HFFc6 (cell line): Measurements from ENCODE around the gene CCL8. TPM values are rescaled to one million over a fixed set of nuclear protein-coding genes. Genes with fewer than 3 reads are reported as not detected.

Experiments
- DNase-seq: peaks from one replicate; pipeline ENCODE4 v3.0.0-alpha.2; 2018
- H3K27ac Mint-ChIP-seq: 2 replicates; pipeline ENCODE4 v1.8.0; 2020; ENCODE audit warnings: mild to moderate bottlenecking, mixed read lengths
- H3K27me3 Mint-ChIP-seq: 2 replicates; pipeline ENCODE4 v1.8.0; 2021; ENCODE audit warnings: mild to moderate bottlenecking, moderate library complexity, mixed read lengths; ENCODE audit not compliant: insufficient read depth
- H3K36me3 Mint-ChIP-seq: 2 replicates; pipeline ENCODE4 v1.8.0; 2021; ENCODE audit warnings: low read depth, mixed read lengths
- H3K4me1 Mint-ChIP-seq: 2 replicates; pipeline ENCODE4 v1.8.0; 2020; ENCODE audit warnings: low read depth, mixed read lengths
- H3K4me3 Mint-ChIP-seq: 2 replicates; pipeline ENCODE4 v1.8.0; 2020; ENCODE audit warnings: mild to moderate bottlenecking, moderate library complexity, mixed read lengths
- H3K9me3 Mint-ChIP-seq: 2 replicates; pipeline ENCODE4 v1.8.0; 2020; ENCODE audit warnings: mild to moderate bottlenecking, mixed read lengths
- long read RNA-seq: library from polyadenylated mRNA; unstranded; transcript quantifications from one replicate; pipeline ENCODE4 v2.0.0, GENCODE V29; 2019
- total RNA-seq, 6 experiments: library from RNA; stranded (reverse); fragmentation: NEBNext Ultra II Directional; extraction: Animal tissue kit (Norgen Biotek cat#: 25700); gene quantifications; 2 replicates in 1 of 6; 3 replicates in 5 of 6; pipeline ENCODE4 v1.2.3, GENCODE V29; 2021
- TF ChIP-seq, protein P1 (sequence below): fragments of 200-600 bp; sonication (generic); IDR thresholded peaks from 2 replicates; pipeline ENCODE4 v1.5.0; 2021; ENCODE audit warnings: antibody characterized with exemption, mild to moderate bottlenecking

The CCL8 gene
- not detected for total RNA-seq
- long read RNA-seq, result 0 reads

DNA sequence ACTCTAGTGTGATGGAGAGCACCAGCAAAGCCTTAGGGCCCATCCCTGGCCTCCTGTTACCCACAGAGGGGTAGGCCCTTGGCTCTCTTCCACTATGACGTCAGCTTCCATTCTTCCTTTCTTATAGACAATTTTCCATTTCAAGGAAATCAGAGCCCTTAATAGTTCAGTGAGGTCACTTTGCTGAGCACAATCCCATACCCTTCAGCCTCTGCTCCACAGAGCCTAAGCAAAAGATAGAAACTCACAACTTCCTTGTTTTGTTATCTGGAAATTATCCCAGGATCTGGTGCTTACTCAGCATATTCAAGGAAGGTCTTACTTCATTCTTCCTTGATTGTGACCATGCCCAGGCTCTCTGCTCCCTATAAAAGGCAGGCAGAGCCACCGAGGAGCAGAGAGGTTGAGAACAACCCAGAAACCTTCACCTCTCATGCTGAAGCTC is at the start of gene CCL8:
Gene CCL8, plus strand, starts transcription at position 397 of the 445 bp plus-strand sequence. CDS start 67 bp downstream, outside the sequence.
- TF ChIP-seq, protein P1, sequence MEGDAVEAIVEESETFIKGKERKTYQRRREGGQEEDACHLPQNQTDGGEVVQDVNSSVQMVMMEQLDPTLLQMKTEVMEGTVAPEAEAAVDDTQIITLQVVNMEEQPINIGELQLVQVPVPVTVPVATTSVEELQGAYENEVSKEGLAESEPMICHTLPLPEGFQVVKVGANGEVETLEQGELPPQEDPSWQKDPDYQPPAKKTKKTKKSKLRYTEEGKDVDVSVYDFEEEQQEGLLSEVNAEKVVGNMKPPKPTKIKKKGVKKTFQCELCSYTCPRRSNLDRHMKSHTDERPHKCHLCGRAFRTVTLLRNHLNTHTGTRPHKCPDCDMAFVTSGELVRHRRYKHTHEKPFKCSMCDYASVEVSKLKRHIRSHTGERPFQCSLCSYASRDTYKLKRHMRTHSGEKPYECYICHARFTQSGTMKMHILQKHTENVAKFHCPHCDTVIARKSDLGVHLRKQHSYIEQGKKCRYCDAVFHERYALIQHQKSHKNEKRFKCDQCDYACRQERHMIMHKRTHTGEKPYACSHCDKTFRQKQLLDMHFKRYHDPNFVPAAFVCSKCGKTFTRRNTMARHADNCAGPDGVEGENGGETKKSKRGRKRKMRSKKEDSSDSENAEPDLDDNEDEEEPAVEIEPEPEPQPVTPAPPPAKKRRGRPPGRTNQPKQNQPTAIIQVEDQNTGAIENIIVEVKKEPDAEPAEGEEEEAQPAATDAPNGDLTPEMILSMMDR, result no peak
- no peak for DNase-seq
- H3K27me3 Mint-ChIP-seq, result no peaks in the 10 kb centered on the region
- no peaks in the 10 kb centered on the region for H3K9me3 Mint-ChIP-seq
- H3K4me3 Mint-ChIP-seq, result no peak within 1 kb of the TSS
- H3K4me1 Mint-ChIP-seq, result peaks cover 8% of the 10 kb centered on the region
- no peak within 1 kb of the TSS for H3K27ac Mint-ChIP-seq
- H3K36me3 Mint-ChIP-seq, result no peaks in the 10 kb centered on the region

DNA sequence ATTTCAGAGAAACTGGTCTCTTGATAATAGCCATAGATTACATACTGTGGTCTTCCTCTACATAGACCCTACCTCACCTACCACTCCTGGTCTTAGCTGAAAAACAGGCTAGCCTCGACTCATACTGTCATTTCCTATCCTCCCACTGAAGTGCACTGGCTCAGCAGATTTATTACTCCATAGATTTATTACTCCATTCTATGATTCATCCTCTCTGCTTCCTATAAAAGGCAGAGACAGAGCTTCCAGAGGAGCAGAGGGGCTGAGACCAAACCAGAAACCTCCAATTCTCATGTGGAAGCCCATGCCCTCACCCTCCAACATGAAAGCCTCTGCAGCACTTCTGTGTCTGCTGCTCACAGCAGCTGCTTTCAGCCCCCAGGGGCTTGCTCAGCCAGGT is 49.3 kb upstream of the CCL8 start, which contains the start of gene CCL7:
Gene CCL7, plus strand, starts transcription at position 253 of the 400 bp plus-strand sequence. Its CDS starts 70 bp downstream, at position 323.
- Mint-ChIP-seq H3K4me1 (peaks cover 19% of the 10 kb centered on the region), H3K27ac (no peak within 1 kb of the TSS), H3K36me3 (no peaks in the 10 kb centered on the region), H3K27me3 (peaks cover 3% of the 10 kb centered on the region), H3K9me3 (no peaks in the 10 kb centered on the region), H3K4me3 (no peak within 1 kb of the TSS)
- TF ChIP-seq, protein P1, result no peak
- DNase-seq, result peak; percentile 34

DNA sequence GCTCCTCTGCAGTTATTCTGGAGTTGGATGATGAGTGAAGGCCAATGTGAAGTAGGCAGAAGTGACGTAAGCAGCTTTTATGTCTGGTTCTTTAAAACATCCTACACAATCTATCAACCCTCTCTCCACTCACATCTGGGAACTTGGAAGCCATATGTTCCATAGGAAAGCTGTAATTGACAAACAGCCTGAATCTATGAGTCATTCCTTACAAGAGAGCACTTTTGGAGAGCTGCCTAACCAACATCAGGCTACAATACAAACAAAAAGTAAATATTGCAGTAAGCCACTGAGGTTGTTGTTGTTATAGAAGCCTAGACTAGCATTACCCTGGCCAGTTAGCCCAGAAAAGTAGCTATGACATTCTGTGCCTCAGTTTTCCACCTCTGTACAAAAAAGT is 43.4 kb upstream of the CCL8 start:
- peaks cover 9% of the 10 kb centered on the region for H3K27me3 Mint-ChIP-seq
- no peaks in the 10 kb centered on the region for H3K9me3 Mint-ChIP-seq
- no peak overlapping the region for H3K4me3 Mint-ChIP-seq
- no peak overlapping the region for H3K27ac Mint-ChIP-seq
- TF ChIP-seq, protein P1, result no peak
- H3K4me1 Mint-ChIP-seq, result peaks cover 10% of the 10 kb centered on the region
- no peaks in the 10 kb centered on the region for H3K36me3 Mint-ChIP-seq
- peak; percentile 88 for DNase-seq

DNA sequence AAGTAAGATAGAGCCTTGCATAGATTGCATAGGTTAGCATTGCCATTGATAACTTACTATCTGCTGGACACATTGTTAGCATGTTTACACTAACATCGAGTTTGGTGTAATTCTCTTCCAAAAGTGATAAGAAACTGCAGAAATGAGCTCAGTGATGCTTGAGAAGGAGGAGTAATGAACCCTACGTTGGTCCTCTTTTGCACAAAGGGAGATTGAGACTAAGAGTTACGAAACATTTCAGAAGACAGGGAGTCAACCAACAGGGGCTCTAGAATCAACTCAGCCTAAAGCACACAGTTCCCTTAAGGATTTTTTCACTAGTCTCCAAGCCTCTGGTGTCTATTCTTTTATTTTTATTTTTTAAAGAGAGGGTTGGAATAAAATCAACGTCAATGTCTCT is 42.4 kb upstream of the CCL8 start:
- Mint-ChIP-seq H3K9me3 (no peaks in the 10 kb centered on the region), H3K27me3 (peaks cover 16% of the 10 kb centered on the region), H3K4me3 (no peak overlapping the region), H3K27ac (no peak overlapping the region), H3K4me1 (peaks cover 10% of the 10 kb centered on the region), H3K36me3 (no peaks in the 10 kb centered on the region)
- DNase-seq, result no peak
- TF ChIP-seq, protein P1, result no peak

DNA sequence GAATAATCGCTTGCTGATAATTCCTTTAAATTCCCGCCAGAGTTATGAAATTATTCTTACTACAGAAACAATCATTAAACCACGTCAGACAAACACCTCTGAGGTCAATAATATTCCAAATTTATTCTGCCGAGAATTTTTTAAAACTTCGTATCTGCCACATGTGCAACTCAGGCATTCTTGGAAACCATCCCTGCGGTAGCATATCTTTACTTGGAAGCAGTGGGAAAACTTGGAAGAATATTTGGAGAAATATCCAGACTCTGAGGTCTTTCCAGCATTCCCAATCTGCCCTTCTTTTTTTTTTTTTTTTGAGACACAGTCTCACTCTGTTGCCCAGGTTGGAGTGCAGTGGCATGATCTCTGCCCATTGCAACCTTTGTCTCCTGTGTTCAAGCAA is 35.7 kb upstream of the CCL8 start:
- H3K4me3 Mint-ChIP-seq, result no peak overlapping the region
- no peaks in the 10 kb centered on the region for H3K36me3 Mint-ChIP-seq
- peaks cover 31% of the 10 kb centered on the region for H3K27me3 Mint-ChIP-seq
- H3K9me3 Mint-ChIP-seq, result no peaks in the 10 kb centered on the region
- TF ChIP-seq, protein P1, result no peak
- no peak for DNase-seq
- H3K27ac Mint-ChIP-seq, result no peak overlapping the region
- H3K4me1 Mint-ChIP-seq, result peaks cover 16% of the 10 kb centered on the region
